Neural progenitor cell (in vitro differentiated cells): Measurements from ENCODE around the gene IFI27L1.

Experiments
- CTCF ChIP-seq: fragments of 200-600 bp; sonication (generic); IDR thresholded peaks from 2 replicates; pipeline ENCODE4 v1.5.1; 2017; ENCODE audit warnings: antibody characterized with exemption, mild to moderate bottlenecking
- EZH2 ChIP-seq: fragments of 200-600 bp; sonication (generic); IDR thresholded peaks from 2 replicates; pipeline ENCODE4 v1.6.1; 2017; ENCODE audit warnings: antibody characterized with exemption, mild to moderate bottlenecking, moderate library complexity

DNA sequence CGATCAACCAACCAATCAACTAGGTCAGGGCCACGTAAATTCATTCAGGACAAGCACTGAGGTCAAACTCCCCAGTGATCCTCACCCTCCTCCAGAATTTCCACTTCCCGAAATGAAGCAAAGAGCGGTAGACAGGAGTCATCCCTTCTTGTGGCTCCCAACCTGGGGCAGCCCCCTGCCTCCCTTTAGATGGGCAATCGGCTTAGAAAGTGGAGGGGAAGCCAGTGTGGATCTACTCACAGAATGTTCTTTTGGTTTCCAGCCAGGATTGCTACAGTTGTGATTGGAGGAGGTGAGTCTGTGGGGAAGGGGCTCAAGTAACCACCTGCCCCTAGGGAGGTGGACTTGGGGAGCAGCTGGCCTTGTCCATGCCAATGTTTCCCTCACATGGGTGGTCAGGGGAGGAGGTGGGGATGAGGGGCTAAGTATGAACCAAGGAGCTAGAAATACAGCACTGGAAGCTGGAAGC lies 33.5 kb downstream of the IFI27L1 start:
- TF ChIP-seq CTCF, result no peak
- TF ChIP-seq EZH2, result no peak
